H9 (cell line): Measurements from ENCODE around the gene ANXA2. TPM values are rescaled to one million over a fixed set of nuclear protein-coding genes. Genes with fewer than 3 reads are reported as not detected.

Source experiments
- DNase-seq: peaks from one replicate; pipeline ENCODE4 v3.0.0-alpha.2; 2017
- H2AFZ ChIP-seq: one replicate; pipeline ENCODE4 v1.6.1; 2013; ENCODE audit warnings: mild to moderate bottlenecking, low read length, control low read depth, moderate library complexity
- H2AK5ac ChIP-seq: 2 replicates; pipeline ENCODE4 v1.6.1; 2013; ENCODE audit warnings: low read length, control low read depth, mixed read lengths; ENCODE audit not compliant: insufficient read length
- H2BK120ac ChIP-seq: one replicate; pipeline ENCODE4 v1.6.1; 2013; ENCODE audit warnings: low read depth, mild to moderate bottlenecking, low read length, control low read depth, inconsistent platforms; ENCODE audit not compliant: poor library complexity, severe bottlenecking
- H2BK12ac ChIP-seq: 2 replicates; pipeline ENCODE4 v1.6.1; 2013; ENCODE audit warnings: low read length, control low read depth, mixed read lengths, low read depth; ENCODE audit not compliant: insufficient read length
- H2BK15ac ChIP-seq: 2 replicates; pipeline ENCODE4 v1.6.1; 2013; ENCODE audit warnings: low read depth, low read length, control low read depth
- H2BK20ac ChIP-seq: one replicate; pipeline ENCODE4 v1.6.1; 2013; ENCODE audit warnings: low read depth, mild to moderate bottlenecking, low read length, control low read depth, inconsistent platforms; ENCODE audit not compliant: poor library complexity, severe bottlenecking
- H2BK5ac ChIP-seq: 2 replicates; pipeline ENCODE4 v1.6.1; 2013; ENCODE audit warnings: low read length, control low read depth, mixed read lengths; ENCODE audit not compliant: insufficient read length
- H3K14ac ChIP-seq: 2 replicates; pipeline ENCODE4 v1.6.1; 2013; ENCODE audit warnings: low read length, control low read depth; ENCODE audit not compliant: insufficient read depth
- H3K18ac ChIP-seq: 2 replicates; pipeline ENCODE4 v1.6.1; 2013; ENCODE audit warnings: low read depth, mild to moderate bottlenecking, mixed read lengths, low read length, control low read depth; ENCODE audit not compliant: insufficient read length
- H3K23ac ChIP-seq: 2 replicates; pipeline ENCODE4 v1.6.1; 2013; ENCODE audit warnings: low read length, control low read depth, mixed read lengths, low read depth; ENCODE audit not compliant: insufficient read length
- H3K23me2 ChIP-seq: 2 replicates; pipeline ENCODE4 v1.6.1; 2013; ENCODE audit warnings: low read depth, mild to moderate bottlenecking, mixed read lengths, low read length, control low read depth; ENCODE audit not compliant: insufficient read length, poor library complexity, severe bottlenecking
- H3K27ac ChIP-seq: 2 replicates; pipeline ENCODE4 v1.5.1; 2013; ENCODE audit warnings: low read length, control low read depth, mixed read lengths, low read depth; ENCODE audit not compliant: insufficient read length
- H3K27me3 ChIP-seq: 2 replicates; pipeline ENCODE4 v1.6.1; 2013; ENCODE audit warnings: low read length, control low read depth, inconsistent platforms; ENCODE audit not compliant: insufficient read depth
- H3K4ac ChIP-seq: 2 replicates; pipeline ENCODE4 v1.6.1; 2013; ENCODE audit warnings: low read depth, mild to moderate bottlenecking, control low read depth, inconsistent platforms, low read length, moderate library complexity
- H3K4me1 ChIP-seq: 2 replicates; pipeline ENCODE4 v1.6.1; 2013; ENCODE audit warnings: low read length, control low read depth, inconsistent platforms; ENCODE audit not compliant: insufficient read depth
- H3K4me2 ChIP-seq: 2 replicates; pipeline ENCODE4 v1.6.1; 2013; ENCODE audit warnings: low read length, control low read depth, mixed read lengths; ENCODE audit not compliant: insufficient read length, insufficient read depth
- H3K56ac ChIP-seq: 2 replicates; pipeline ENCODE4 v1.6.1; 2013; ENCODE audit warnings: low read depth, mild to moderate bottlenecking, mixed read lengths, low read length, control low read depth; ENCODE audit not compliant: insufficient read length
- H3K79me1 ChIP-seq: 2 replicates; pipeline ENCODE4 v1.6.1; 2013; ENCODE audit warnings: low read depth, mild to moderate bottlenecking, moderate library complexity, low read length, control low read depth, inconsistent platforms; ENCODE audit not compliant: insufficient read depth, poor library complexity, severe bottlenecking
- H3K79me2 ChIP-seq: 2 replicates; pipeline ENCODE4 v1.6.1; 2013; ENCODE audit warnings: low read length, control low read depth, inconsistent platforms; ENCODE audit not compliant: insufficient read depth
- H3K9ac ChIP-seq: 2 replicates; pipeline ENCODE4 v1.6.1; 2013; ENCODE audit warnings: low read length, control low read depth, mixed read lengths; ENCODE audit not compliant: insufficient read length; ENCODE audit errors: extremely low read depth
- H3K9me3 ChIP-seq: one replicate; pipeline ENCODE4 v1.6.1; 2013; ENCODE audit warnings: low read depth, low read length, inconsistent platforms; ENCODE audit not compliant: control insufficient read depth
- H3T11ph ChIP-seq: one replicate; pipeline ENCODE4 v1.6.1; 2013; ENCODE audit warnings: mild to moderate bottlenecking, low read length, control low read depth, inconsistent platforms
- H4K20me1 ChIP-seq: one replicate; pipeline ENCODE4 v1.6.1; 2013; ENCODE audit not compliant: control insufficient read depth, insufficient read length, insufficient read depth
- H4K5ac ChIP-seq: 2 replicates; pipeline ENCODE4 v1.6.1; 2013; ENCODE audit warnings: low read depth, mild to moderate bottlenecking, mixed read lengths, low read length, control low read depth; ENCODE audit not compliant: insufficient read length
- H4K8ac ChIP-seq: replicated peaks from 2 replicates; pipeline ENCODE4 v1.6.1; 2013; ENCODE audit warnings: low read length, control low read depth, mixed read lengths, low read depth; ENCODE audit not compliant: insufficient read length
- H4K91ac ChIP-seq: 2 replicates; pipeline ENCODE4 v1.6.1; 2013; ENCODE audit warnings: low read depth, mild to moderate bottlenecking, moderate library complexity, mixed read lengths, low read length, control low read depth; ENCODE audit not compliant: insufficient read length
- H3K27ac Mint-ChIP-seq, 3 experiments: 2 replicates in 2 of 3; 3 replicates in 1 of 3; pipeline ENCODE4 v1.8.0; 2020 to 2021; ENCODE audit warnings: mixed read lengths in 3 of 3, mild to moderate bottlenecking in 1 of 3, moderate library complexity in 1 of 3
- H3K27me3 Mint-ChIP-seq: 2 replicates; pipeline ENCODE4 v1.8.0; 2021; ENCODE audit warnings: low read depth, mild to moderate bottlenecking, moderate library complexity, mixed read lengths
- H3K36me3 Mint-ChIP-seq, 3 experiments: 2 replicates in 2 of 3; 3 replicates in 1 of 3; pipeline ENCODE4 v1.8.0; 2020 to 2021; ENCODE audit warnings: low read depth in 3 of 3, mixed read lengths in 3 of 3; ENCODE audit not compliant: insufficient read depth in 1 of 3
- H3K4me1 Mint-ChIP-seq, 2 experiments: 2 replicates each; pipeline ENCODE4 v1.8.0; 2020; ENCODE audit warnings: mixed read lengths in 2 of 2
- H3K4me3 Mint-ChIP-seq, 2 experiments: 2 replicates in 1 of 2; 3 replicates in 1 of 2; pipeline ENCODE4 v1.8.0; 2020 to 2021; ENCODE audit warnings: mild to moderate bottlenecking in 2 of 2, mixed read lengths in 2 of 2, moderate library complexity in 1 of 2
- H3K9me3 Mint-ChIP-seq, 2 experiments: 2 replicates in 1 of 2; 3 replicates in 1 of 2; pipeline ENCODE4 v1.8.0; 2020; ENCODE audit warnings: mild to moderate bottlenecking in 2 of 2, mixed read lengths in 2 of 2, moderate library complexity in 1 of 2
- WGBS: extraction: QIAGEN DNeasy Blood & Tissue Kit; methylation state at CpG from one replicate; pipeline ENCODE4 v1.1.7; 2013; ENCODE audit warnings: missing lambda C conversion rate, low lambda C conversion rate, mixed read lengths; ENCODE audit not compliant: insufficient read length; ENCODE audit errors: extremely low coverage; 5-methylcytosine and 5-hydroxymethylcytosine counted together
- total RNA-seq: library from RNA; stranded (reverse); gene quantifications from 2 replicates; pipeline ENCODE4 v1.2.1, GENCODE V29; 2021
- TF ChIP-seq, protein P1 (sequence below): fragments of 200-600 bp; sonication (generic); conservative IDR thresholded peaks from 3 replicates; pipeline ENCODE4 v1.8.0; 2021; ENCODE audit warnings: antibody characterized with exemption, mild to moderate bottlenecking

The ANXA2 gene
- total RNA-seq, 1 experiment from 2014 or later, result 126 TPM

DNA sequence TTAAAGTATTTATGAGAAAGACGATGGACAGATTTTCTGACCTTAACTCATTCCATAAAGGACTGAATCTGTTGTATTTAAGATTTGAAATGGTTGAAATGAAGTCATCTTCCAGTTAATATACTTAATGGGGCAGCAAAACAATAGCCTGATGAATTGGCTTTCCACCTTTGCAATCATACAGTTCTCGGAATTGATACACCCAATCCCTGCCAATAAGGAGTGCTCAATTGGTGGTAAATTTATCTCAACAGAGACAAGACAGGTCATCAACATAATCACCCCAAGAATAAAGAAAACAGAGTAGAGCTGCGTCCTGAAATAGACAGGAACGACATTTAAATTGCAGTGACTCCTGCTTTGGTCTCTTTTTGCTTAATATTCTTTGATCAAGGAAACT, 11.2 kb downstream of the ANXA2 start:
- Histone ChIP-seq H3K18ac (no peak overlapping the region), H3K23me2 (no peaks in the 10 kb centered on the region), H3K14ac (no peak overlapping the region), H4K20me1 (no peaks in the 10 kb centered on the region), H3K79me1 (no peaks in the 10 kb centered on the region), H2AFZ (no peak overlapping the region), H4K8ac (no peak overlapping the region), H2BK15ac (no peak overlapping the region), H3K9ac (no peak overlapping the region), H2AK5ac (no peak overlapping the region), H3K56ac (no peak overlapping the region), H3K4me2 (no peak overlapping the region), H4K5ac (no peak overlapping the region), H3T11ph (no peak overlapping the region), H3K4ac (no peak overlapping the region), H2BK120ac (no peak overlapping the region), H3K27ac (no peak overlapping the region), H3K9me3 (no peaks in the 10 kb centered on the region), H3K27me3 (no peaks in the 10 kb centered on the region), H3K79me2 (peaks cover 6% of the 10 kb centered on the region; the same call in 1 of the 2 replicates), H3K23ac (no peak overlapping the region), H4K91ac (no peak overlapping the region), H2BK12ac (no peak overlapping the region), H3K4me1 (peaks cover 8% of the 10 kb centered on the region; the same call in 1 of the 2 replicates), H2BK5ac (no peak overlapping the region), H2BK20ac (no peak overlapping the region)
- no peaks in the 10 kb centered on the region; a peak in 1 of 5 replicates for H3K9me3 Mint-ChIP-seq
- H3K27me3 Mint-ChIP-seq, result peaks cover 2% of the 10 kb centered on the region; the same call in 1 of the 2 replicates
- H3K36me3 Mint-ChIP-seq, result peaks cover 0 to 2% (median 0%) of the 10 kb centered on the region in 3 experiments; a peak in 1 of 7 replicates
- WGBS, result no CpG with 5 or more reads among the region's 4 CpGs
- peaks cover 24% of the 10 kb centered on the region in 2 experiments for H3K4me1 Mint-ChIP-seq
- no peak for DNase-seq
- no peak overlapping the region for H3K4me3 Mint-ChIP-seq
- no peak overlapping the region for H3K27ac Mint-ChIP-seq
- TF ChIP-seq, protein P1, sequence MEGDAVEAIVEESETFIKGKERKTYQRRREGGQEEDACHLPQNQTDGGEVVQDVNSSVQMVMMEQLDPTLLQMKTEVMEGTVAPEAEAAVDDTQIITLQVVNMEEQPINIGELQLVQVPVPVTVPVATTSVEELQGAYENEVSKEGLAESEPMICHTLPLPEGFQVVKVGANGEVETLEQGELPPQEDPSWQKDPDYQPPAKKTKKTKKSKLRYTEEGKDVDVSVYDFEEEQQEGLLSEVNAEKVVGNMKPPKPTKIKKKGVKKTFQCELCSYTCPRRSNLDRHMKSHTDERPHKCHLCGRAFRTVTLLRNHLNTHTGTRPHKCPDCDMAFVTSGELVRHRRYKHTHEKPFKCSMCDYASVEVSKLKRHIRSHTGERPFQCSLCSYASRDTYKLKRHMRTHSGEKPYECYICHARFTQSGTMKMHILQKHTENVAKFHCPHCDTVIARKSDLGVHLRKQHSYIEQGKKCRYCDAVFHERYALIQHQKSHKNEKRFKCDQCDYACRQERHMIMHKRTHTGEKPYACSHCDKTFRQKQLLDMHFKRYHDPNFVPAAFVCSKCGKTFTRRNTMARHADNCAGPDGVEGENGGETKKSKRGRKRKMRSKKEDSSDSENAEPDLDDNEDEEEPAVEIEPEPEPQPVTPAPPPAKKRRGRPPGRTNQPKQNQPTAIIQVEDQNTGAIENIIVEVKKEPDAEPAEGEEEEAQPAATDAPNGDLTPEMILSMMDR, result no peak
